HG03064 (cell line): ENCODE data around the gene CCDC126.
A peak's percentile ranks its signal among the peaks of the same experiment; 100 is the strongest.
"Not testable (repeated sequence)": the region's sequence is repeated elsewhere in the genome, so short reads cannot be mapped to it uniquely, and the experiment has no call there.

Experiments
- ATAC-seq: cut with Tn5 transposase; IDR thresholded peaks from one replicate; pipeline ENCODE4 v1.9.1; 2021; ENCODE audit warnings: low read depth; ENCODE audit not compliant: unreplicated experiment

Gene CCDC126, protein sequence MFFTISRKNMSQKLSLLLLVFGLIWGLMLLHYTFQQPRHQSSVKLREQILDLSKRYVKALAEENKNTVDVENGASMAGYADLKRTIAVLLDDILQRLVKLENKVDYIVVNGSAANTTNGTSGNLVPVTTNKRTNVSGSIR

GRCh38 chr7:23597094-23598091 lies at the start of gene CCDC126:
Gene CCDC126, plus strand, starts transcription at chr7:23597382. Its CDS starts 13,934 bp downstream, at chr7:23611316.
- ATAC-seq = peak; percentile 75

DNA sequence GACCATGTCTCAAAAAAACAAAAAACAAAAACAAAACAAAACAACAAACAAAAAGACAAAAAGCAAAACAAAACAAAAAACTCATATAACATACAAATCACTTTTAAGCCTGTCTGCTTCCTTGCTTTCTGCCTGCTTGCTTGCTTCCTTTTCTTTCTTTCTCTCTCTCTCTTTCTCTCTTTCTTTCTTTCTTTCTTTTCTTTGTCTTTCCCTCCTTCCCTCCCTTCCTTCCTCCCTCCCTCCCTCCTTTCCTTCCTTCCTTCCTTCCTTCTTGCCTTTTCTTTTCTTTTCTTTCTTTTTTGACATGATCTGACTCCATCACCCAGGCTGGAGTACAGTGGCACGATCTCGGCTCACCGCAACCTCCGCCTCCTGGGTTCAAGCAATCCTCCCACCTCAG lies 49.5 kb upstream of the CCDC126 start:
- ATAC-seq = no peak

- no peak for ATAC-seq
Measured at GRCh38 chr7:23558303-23558702, 38.9 kb upstream of the CCDC126 start.

DNA sequence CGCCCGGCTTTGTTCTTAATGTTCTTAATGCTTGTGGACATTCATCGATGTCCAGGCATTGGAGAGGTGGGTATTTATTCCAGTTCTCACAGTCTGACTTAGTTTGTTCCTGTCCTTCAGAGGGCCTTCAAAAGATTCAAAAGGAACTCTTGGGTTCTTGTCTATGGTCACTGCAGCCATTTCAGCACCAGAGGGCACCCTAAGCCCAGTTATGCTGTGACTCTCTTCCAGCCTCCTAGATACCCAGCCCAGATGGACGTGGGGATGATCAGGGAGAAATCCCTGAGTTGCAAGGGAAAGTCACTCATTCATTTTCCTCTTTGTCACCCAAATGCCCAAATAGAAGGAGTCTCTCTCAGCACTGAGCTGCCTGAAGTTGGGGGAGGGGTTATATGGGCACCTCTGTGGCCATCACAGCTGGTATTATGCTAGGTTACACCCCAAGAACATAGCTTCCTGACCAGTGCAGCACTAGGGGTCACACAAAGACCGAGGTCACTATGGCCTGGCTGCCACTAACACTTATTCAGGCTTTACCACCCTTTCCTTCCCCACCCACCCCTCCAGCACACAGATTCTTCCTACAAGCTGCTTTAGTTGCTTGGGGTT lies 26.5 kb upstream of the CCDC126 start:
- ATAC-seq = peak; percentile 85

GRCh38 chr7:23581975-23582374 lies 15.2 kb upstream of the CCDC126 start:
- not testable (repeated sequence) for ATAC-seq

- ATAC-seq = not testable (repeated sequence)
Measured at GRCh38 chr7:23585304-23585703, 11.9 kb upstream of the CCDC126 start.

- ATAC-seq = no peak
Measured at GRCh38 chr7:23586159-23586558, 11.0 kb upstream of the CCDC126 start.

DNA sequence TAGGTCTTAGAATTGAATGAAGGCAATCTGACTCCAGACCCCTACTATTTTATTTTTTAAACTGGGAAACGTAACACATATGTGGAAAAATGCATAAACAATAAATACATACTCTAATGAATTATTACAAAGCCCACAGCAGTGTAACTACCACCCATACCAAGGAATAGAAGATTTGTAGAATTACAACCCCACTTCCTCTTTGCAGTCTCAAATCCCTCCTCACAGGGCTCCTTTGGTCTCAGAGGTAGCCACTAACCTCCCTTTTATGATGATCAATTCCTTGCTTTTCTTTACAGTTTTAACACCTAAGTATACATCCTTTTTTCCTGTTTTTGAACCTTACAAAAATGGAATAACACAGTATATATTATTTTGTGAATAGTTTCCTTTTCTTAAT lies 6.7 kb upstream of the CCDC126 start:
- ATAC-seq = no peak

GRCh38 chr7:23593706-23594105 lies 3.5 kb upstream of the CCDC126 start:
- no peak for ATAC-seq

DNA sequence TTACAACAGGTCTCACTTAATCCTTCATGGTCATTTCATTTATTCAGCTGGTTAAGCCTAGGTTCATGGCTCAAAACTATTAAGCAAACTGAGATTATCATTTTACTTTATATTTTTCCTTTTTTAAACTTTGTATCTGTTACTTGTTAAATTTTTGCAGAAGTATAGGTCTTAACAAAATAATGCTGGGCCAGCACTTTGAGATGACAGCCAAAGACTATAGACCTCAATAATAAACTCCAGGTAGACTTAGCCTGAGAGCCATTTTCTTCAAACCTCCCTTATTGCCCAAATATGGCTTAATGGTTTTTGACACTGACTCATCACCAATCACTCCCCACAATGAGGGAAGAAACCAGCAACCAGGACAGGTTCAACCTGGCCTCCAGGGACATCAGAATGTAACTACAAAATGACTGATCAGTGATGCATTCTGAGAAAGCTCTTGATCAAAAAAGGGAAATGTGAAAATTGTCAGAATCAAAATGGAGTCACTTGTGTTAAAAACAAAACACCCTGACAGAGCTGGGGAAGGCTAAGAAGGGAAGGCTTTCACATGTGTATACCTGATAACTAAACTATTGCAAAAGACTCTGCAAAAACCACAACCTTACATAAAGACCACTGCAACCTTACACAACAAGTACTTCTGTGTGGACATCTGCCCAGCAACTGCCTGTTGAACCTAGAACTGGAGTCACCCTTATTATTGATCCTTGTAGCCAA lies 2.1 kb upstream of the CCDC126 start:
- peak; percentile 59 for ATAC-seq

GRCh38 chr7:23598296-23598695 lies 1.1 kb downstream of the CCDC126 start:
- no peak for ATAC-seq

- ATAC-seq = no peak
Measured at GRCh38 chr7:23600236-23600635, 3.1 kb downstream of the CCDC126 start.

DNA sequence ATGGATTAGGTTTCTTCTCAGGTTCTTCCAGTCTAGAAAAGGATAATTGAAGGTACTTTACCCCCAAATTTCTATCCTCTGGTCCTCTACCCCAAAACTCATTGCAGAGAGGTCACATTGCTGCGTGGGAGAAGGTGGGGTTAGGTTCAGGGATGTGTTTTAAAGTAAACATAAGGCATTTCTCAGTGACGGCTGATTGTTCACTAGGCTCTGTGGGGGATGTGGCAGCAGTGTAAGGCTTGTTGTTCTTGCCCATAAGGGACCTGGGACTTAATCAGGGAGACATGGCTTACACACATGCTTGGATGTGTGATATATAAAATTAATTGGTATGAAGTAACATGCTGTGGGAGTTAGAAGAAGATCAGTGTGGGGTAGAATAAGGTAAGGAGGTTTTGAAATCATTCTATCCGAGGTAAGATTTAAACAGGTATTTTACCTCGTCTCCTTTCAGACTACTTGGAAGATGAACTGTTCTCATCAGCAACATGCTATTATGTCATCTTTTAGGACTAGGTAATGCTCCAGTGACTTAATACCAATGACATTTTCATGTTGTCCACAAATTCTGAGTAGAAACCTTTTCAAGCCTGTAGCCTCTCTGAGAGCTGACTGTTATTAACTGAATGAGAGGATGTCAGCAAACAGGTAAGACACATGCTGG lies 6.6 kb downstream of the CCDC126 start:
- no peak for ATAC-seq

DNA sequence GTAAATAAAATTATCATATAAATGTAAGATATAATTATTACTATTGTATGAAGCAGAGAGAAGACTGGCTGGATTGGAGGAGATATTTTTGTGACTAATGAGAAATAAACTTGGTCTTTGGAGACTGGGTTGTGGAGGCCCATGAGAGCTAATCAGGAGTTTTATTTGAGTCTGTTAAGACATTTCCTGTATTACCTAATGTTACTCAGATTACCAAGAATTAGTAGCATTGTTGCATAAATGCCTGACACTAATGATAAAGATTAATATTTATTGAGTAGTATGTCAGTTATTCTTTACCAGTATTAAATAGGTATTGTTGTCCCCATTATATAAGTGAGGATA lies 7.1 kb downstream of the CCDC126 start:
- no peak for ATAC-seq

- no peak for ATAC-seq
Measured at GRCh38 chr7:23607130-23607529, 9.9 kb downstream of the CCDC126 start.

- ATAC-seq = no peak
Measured at GRCh38 chr7:23607866-23608265, 10.7 kb downstream of the CCDC126 start.

DNA sequence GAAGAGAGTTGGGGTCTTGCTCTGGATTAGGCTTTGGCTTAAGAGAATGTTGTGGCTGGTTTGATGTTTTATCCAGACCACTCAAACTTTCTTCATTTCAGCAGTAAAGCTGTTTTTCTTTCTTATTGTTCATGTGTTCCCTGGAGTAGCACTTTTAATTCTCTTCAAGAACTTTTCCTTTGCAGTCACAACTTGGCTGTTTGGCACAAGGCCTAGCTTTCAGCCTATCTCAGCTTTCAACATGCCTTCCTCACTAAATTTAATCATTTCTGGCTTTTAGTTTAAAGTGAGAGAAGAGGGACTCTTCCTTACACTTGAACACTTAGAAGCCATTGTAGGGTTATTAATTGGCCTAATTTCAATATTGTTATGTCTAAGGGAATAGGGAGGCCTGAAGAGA lies 18.1 kb downstream of the CCDC126 start:
- no peak for ATAC-seq

DNA sequence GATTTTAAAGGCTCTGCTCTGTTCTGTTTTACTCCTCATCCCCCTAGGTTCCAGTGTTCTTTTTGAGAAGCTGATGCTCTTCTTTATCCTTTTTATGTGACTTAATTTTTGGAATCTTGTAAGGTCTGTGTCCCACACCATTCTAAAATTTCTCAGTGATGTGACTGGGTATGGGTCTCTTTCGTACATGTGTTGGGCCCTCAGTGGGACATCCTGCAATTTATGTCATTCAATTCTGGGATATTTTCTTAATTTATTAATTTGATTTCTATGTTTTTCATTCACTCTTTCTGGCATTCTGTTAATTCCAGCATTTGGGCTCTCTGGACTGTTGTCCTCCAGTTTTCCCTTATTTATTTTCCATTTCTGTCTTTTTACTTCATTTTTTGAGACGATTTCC lies 19.4 kb downstream of the CCDC126 start:
- ATAC-seq = no peak

- no peak for ATAC-seq
Measured at GRCh38 chr7:23617482-23617881, 20.3 kb downstream of the CCDC126 start.

DNA sequence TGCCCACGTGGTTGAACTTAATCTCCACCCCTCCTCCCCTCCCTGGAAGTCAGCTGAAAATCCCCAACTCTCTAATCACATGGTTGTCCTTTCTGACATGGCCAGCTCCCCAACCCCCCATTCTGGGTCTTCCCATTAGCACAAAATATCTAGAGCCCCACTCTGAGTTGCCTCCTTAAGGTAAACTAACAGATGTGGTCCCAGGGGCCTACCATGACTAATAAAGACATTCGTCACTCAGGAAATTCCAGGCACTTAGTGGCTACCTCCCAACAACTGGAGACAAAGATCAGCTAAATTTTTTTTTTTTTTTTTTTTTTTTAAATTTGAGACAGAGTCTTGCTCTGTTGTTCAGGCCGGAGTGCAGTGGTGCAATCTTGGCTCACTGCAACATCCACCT lies 21.1 kb downstream of the CCDC126 start:
- no peak for ATAC-seq
